WI38 (cell line): ENCODE results near the gene RPS26.
"Not testable (repeated sequence)": the region's sequence is repeated elsewhere in the genome, so short reads cannot be mapped to it uniquely, and the experiment has no call there.

Experiments used
- H3K4me3 ChIP-seq: 2 replicates; pipeline ENCODE4 v1.5.1; 2011; ENCODE audit warnings: low read depth, mild to moderate bottlenecking, control low read depth, low read length
- CTCF ChIP-seq: IDR thresholded peaks from 2 replicates; pipeline ENCODE4 v1.5.1; 2012; ENCODE audit warnings: low read depth, mild to moderate bottlenecking, control low read depth, low read length

The RPS26 gene

DNA sequence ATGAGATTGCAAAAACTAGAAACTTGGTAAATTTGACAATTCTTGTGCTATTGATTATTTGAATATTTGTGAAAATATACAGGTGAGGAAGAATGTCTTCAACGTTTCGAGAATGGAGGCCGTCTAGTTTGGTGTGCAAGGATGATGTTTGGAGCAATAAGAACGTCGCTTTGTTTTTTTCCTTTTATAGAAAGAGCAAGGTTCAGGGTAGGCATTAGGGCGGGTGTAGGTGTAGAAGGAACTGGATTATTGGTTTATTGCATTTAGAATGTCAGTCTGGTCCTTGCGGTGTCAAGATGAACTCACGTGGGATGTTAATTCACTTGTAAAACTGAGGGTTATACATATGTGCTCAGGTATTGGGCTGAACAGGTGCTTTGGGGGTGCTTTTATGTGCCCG lies 1.1 kb downstream of the RPS26 start:
- no peak for TF ChIP-seq CTCF

DNA sequence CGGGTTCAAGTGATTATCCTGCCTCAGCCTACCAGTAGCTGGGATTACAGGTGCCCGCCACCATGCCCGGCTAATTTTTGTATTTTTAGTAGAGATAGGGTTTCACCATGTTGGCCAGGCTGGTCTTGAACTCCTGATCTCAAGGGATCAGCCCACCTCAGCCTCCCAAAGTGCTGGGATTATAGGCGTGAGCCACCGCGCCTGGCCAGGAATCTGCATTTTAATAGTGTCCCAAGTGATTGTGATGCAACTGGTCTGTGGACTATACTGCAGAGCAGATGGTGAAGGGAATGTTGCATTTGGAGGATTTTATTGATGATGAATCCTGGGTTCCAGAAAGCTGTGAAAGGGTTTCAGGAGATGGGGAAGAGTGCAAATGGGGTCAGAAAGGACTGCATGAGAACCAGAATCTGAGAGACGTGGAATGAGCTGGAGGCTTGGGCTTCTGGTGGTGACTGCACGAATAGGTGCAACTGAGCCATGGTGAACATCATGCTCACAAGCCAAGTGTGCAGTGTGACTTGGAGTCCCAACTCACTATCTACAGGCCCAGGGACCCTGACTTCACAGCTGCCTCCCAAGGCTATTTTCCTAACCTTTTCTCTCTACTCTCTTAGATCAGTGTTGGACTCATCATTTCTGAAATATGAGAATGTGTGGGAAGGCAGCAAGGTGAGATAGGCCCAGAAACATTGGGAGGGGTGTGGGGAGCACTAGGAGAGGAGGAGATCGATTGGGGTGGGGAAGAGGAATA lies 4.5 kb downstream of the RPS26 start:
- H3K4me3 ChIP-seq: no peak overlapping the region
- TF ChIP-seq CTCF: no peak

More for the DNA sequence above, 1.1 kb downstream of the RPS26 start:
- peak overlapping the region; percentile 97 for H3K4me3 ChIP-seq

- H3K4me3 ChIP-seq: no peak overlapping the region
- TF ChIP-seq CTCF: no peak
These were observed 11.7 kb downstream of the RPS26 start for GRCh38 chr12:56053407-56053893.

- H3K4me3 ChIP-seq: not testable (repeated sequence)
These were observed 18.2 kb downstream of the RPS26 start for GRCh38 chr12:56059964-56060363.

DNA sequence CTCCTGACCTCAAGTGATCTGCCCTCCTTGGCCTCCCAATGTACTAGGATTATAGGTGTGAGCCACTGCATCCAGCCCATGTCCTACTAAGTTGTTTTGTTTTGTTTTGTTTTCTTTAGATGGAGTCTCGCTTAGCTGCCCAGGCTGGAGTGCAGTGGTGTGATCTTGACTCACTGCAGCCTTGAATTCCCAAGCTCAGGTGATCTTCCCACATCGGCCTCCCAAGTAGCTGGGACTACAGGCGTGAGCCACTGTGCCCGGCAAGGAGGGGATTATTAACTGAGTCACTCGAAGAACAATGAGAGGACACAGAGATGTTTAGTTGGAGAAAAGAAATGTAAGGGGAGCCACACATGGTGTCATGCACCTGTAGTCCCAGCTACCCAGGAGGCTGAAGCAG lies 20.3 kb downstream of the RPS26 start:
- no peak overlapping the region for H3K4me3 ChIP-seq
- no peak for TF ChIP-seq CTCF

GRCh38 chr12:56062996-56063395 lies 21.3 kb downstream of the RPS26 start:
- TF ChIP-seq CTCF: no peak
- H3K4me3 ChIP-seq: no peak overlapping the region

- no peak for TF ChIP-seq CTCF
- H3K4me3 ChIP-seq: no peak overlapping the region
These were observed 29.9 kb downstream of the RPS26 start for GRCh38 chr12:56071648-56072047.

DNA sequence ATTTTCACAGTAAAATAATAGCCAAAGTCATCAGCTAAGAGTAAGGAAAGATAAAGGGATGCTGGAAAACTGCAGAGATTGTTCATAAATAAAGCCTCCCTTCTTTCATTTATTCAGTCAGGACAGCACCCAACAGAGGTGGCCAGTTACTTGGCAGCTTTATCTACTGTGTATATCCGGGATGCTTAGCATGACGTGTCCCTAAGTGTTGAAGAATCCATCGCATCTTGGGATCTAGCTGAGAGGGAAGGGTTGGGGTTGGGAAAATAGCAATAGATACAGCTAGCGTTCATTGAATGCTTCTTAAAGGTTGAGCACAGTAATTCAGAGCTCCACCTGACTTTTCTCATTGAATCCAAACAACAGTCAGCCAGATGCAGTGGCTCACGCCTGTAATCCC lies 32.7 kb downstream of the RPS26 start:
- TF ChIP-seq CTCF: no peak
- no peak overlapping the region for H3K4me3 ChIP-seq

DNA sequence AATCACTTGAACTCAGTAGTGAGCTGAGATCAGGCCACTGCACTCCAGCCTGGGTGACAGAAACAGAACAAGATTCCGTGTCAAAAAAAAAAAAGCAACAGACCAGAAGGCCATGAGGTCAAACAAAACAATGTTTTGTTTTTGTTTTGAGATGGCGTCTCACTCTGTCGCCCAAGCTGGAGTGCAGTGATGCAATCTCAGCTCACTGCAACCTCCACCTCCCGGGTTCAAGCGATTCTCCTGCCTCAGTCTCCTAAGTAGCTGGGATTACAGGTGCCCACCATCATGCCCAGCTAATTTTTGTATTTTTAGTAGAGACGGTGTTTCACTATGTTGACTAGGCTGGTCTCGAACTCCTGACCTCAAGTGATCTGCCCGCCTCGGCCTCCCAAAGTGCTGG lies 36.2 kb downstream of the RPS26 start:
- not testable (repeated sequence) for H3K4me3 ChIP-seq
